ENCODE measurements around the gene RSKR. TPM values are rescaled to one million over a fixed set of nuclear protein-coding genes. Genes with fewer than 3 reads are reported as not detected.

Gene RSKR
- total RNA-seq, 1 donor from 2014 or later: 0.32 TPM

DNA sequence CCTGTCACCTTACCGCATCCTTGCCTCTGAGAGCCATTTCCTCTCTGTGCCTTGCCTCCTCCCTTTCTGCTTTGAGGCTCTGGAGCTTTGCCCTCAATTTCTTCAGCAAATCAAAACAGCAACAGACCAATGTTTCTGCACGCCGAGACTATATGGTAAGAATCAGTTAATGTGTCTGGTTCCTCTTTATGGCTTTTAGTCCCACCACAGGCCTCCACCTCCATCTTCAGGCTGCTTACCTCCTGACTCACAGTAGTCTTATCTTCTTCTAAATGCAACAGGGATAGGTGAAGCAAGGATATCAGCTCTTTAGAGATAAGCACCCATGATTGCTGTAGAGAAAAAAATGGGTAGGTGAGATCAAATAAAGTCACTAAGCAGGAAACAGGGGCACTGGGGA lies 28.1 kb downstream of the RSKR start:
- Histone ChIP-seq H3K4me1 (no peaks in the 10 kb centered on the region), H3K9me3 (no peaks in the 10 kb centered on the region), H3K36me3 (peaks cover 0 to 3% of the 10 kb centered on the region in 2 donors), H3K27me3 (no peaks in the 10 kb centered on the region), H3K4me3 (no peak overlapping the region), H3K27ac (no peak overlapping the region)
- intact Hi-C loops (cut with DNase I): no loop called here
- TF ChIP-seq, protein P1, sequence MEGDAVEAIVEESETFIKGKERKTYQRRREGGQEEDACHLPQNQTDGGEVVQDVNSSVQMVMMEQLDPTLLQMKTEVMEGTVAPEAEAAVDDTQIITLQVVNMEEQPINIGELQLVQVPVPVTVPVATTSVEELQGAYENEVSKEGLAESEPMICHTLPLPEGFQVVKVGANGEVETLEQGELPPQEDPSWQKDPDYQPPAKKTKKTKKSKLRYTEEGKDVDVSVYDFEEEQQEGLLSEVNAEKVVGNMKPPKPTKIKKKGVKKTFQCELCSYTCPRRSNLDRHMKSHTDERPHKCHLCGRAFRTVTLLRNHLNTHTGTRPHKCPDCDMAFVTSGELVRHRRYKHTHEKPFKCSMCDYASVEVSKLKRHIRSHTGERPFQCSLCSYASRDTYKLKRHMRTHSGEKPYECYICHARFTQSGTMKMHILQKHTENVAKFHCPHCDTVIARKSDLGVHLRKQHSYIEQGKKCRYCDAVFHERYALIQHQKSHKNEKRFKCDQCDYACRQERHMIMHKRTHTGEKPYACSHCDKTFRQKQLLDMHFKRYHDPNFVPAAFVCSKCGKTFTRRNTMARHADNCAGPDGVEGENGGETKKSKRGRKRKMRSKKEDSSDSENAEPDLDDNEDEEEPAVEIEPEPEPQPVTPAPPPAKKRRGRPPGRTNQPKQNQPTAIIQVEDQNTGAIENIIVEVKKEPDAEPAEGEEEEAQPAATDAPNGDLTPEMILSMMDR (IDR thresholded peaks at IDR 0.05): no peak
- DNase-seq (ENCODE audit: low spot score in 2 of 2): no peak

DNA sequence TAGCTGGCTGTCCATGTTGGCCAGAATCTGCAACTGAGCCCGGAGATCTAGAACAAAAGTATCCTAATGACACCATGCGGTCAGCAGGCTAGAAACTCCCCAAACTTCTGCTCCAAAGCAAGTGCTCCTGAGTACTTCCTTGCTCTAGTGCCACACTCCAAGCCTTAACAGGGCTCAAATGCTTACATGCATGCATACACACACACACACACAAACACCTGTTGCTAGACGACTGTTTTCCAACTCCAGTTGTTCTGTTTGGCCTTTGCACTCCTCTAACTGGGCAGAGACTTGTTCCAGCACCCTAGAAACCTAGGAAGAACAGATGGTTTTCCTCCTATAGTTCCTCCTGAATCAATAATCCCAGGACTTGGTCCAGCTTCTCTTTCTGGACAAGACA lies 29.6 kb downstream of the RSKR start:
- Histone ChIP-seq H3K9me3 (no peaks in the 10 kb centered on the region), H3K27ac (no peak overlapping the region), H3K36me3 (peaks cover 0 to 3% of the 10 kb centered on the region in 2 donors), H3K27me3 (no peaks in the 10 kb centered on the region), H3K4me3 (no peak overlapping the region), H3K4me1 (no peaks in the 10 kb centered on the region)
- TF ChIP-seq, protein P1 (IDR thresholded peaks at IDR 0.05): no peak
- DNase-seq (ENCODE audit: low spot score in 2 of 2): no peak
- intact Hi-C loops (cut with DNase I): no loop called here

DNA sequence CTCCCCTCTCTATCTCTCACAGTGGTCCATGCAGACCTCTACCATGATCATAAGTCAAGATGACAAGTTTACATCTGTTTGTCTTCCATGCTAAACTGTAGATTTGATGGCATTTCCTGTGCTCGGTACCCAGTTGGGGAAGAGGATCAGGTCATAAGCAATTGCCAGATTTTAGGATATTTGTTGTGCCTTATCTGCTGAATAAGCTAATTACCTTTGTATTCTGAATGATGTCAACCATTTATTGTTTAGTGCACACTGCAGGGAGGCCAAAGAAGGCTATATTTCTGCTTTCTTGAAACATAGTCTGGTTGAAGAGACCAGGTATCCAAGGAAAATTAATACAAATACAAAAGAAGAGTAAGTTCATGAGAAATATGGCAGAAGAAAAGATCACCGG lies 31.5 kb downstream of the RSKR start:
- intact Hi-C loops (cut with DNase I): no loop called here
- no peak overlapping the region for H3K4me3 ChIP-seq
- TF ChIP-seq, protein P1 (IDR thresholded peaks at IDR 0.05): no peak

DNA sequence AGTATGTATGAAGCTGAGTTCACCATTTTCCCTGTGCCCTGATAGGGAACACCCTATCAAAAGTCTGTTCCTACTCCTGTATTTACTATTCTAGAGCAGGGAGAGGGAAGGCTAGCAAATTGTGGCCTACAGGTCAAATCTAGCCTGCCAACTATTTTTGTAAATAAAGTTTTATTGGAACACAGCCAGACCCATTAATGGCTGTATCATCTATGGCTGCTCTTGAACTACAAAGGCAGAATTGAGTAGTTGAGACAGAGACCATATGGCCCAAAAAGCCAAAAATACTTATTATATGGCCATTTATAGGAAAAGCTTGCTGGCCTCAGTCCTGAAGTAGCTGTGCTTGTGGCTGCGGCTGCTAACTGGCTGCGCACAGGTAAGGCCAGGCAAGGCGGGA lies 33.0 kb downstream of the RSKR start:
- intact Hi-C loops (cut with DNase I): no loop called here
- peaks cover 0 to 4% of the 10 kb centered on the region in 2 donors for H3K4me1 ChIP-seq
- H3K36me3 ChIP-seq: peaks cover 0 to 3% of the 10 kb centered on the region in 2 donors
- H3K4me3 ChIP-seq: no peak overlapping the region
- no peak for DNase-seq (ENCODE audit: low spot score in 2 of 2)
- H3K27ac ChIP-seq: no peak overlapping the region
- H3K27me3 ChIP-seq: no peaks in the 10 kb centered on the region
- TF ChIP-seq, protein P1 (IDR thresholded peaks at IDR 0.05): no peak
- no peaks in the 10 kb centered on the region for H3K9me3 ChIP-seq

More for the DNA sequence above, 31.5 kb downstream of the RSKR start:
- Histone ChIP-seq H3K27ac (no peak overlapping the region), H3K9me3 (no peaks in the 10 kb centered on the region), H3K36me3 (peaks cover 0 to 3% of the 10 kb centered on the region in 2 donors), H3K27me3 (no peaks in the 10 kb centered on the region), H3K4me1 (no peaks in the 10 kb centered on the region)
- DNase-seq (ENCODE audit: low spot score in 2 of 2): no peak

DNA sequence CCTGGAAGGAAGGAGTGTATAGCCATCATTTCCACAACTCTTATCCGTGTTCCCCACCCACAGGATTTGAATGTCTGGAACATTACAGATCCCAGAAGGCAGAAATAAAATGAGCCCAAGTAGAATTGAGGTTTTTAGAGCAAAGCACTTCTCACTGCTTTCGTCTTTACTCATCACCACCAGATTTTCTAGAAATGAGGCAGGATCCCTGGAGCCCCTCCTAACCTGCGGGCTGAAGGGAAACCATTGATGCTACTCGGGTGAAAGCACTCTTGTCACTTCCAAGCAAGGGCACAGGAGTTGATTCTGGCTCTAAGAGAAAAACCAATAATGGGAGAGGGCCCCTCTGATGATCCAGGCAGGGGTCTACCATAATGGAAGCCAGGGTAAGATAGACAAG lies 34.5 kb downstream of the RSKR start:
- Histone ChIP-seq H3K4me1 (peaks cover 0 to 5% of the 10 kb centered on the region in 2 donors), H3K27ac (no peak overlapping the region), H3K9me3 (no peaks in the 10 kb centered on the region), H3K4me3 (no peak overlapping the region), H3K27me3 (no peaks in the 10 kb centered on the region), H3K36me3 (no peaks in the 10 kb centered on the region)
- TF ChIP-seq, protein P1 (IDR thresholded peaks at IDR 0.05): no peak
- intact Hi-C loops (cut with DNase I): no loop called here
- DNase-seq (ENCODE audit: low spot score in 2 of 2): no peak

Data from ascending aorta (tissue), 2 donors.